H9 (cell line): ENCODE data around the gene CCDC137. TPM values are rescaled to one million over a fixed set of nuclear protein-coding genes. Genes with fewer than 3 reads are reported as not detected.

ENCODE experiments used
- DNase-seq: peaks from one replicate; pipeline ENCODE4 v3.0.0-alpha.2; 2017
- H2AFZ ChIP-seq: one replicate; pipeline ENCODE4 v1.6.1; 2013; ENCODE audit warnings: mild to moderate bottlenecking, low read length, control low read depth, moderate library complexity
- H2AK5ac ChIP-seq: 2 replicates; pipeline ENCODE4 v1.6.1; 2013; ENCODE audit warnings: low read length, control low read depth, mixed read lengths; ENCODE audit not compliant: insufficient read length
- H2BK120ac ChIP-seq: one replicate; pipeline ENCODE4 v1.6.1; 2013; ENCODE audit warnings: low read depth, mild to moderate bottlenecking, low read length, control low read depth, inconsistent platforms; ENCODE audit not compliant: poor library complexity, severe bottlenecking
- H2BK12ac ChIP-seq: 2 replicates; pipeline ENCODE4 v1.6.1; 2013; ENCODE audit warnings: low read length, control low read depth, mixed read lengths, low read depth; ENCODE audit not compliant: insufficient read length
- H2BK15ac ChIP-seq: 2 replicates; pipeline ENCODE4 v1.6.1; 2013; ENCODE audit warnings: low read depth, low read length, control low read depth
- H2BK20ac ChIP-seq: one replicate; pipeline ENCODE4 v1.6.1; 2013; ENCODE audit warnings: low read depth, mild to moderate bottlenecking, low read length, control low read depth, inconsistent platforms; ENCODE audit not compliant: poor library complexity, severe bottlenecking
- H2BK5ac ChIP-seq: 2 replicates; pipeline ENCODE4 v1.6.1; 2013; ENCODE audit warnings: low read length, control low read depth, mixed read lengths; ENCODE audit not compliant: insufficient read length
- H3K14ac ChIP-seq: 2 replicates; pipeline ENCODE4 v1.6.1; 2013; ENCODE audit warnings: low read length, control low read depth; ENCODE audit not compliant: insufficient read depth
- H3K18ac ChIP-seq: 2 replicates; pipeline ENCODE4 v1.6.1; 2013; ENCODE audit warnings: low read depth, mild to moderate bottlenecking, mixed read lengths, low read length, control low read depth; ENCODE audit not compliant: insufficient read length
- H3K23ac ChIP-seq: 2 replicates; pipeline ENCODE4 v1.6.1; 2013; ENCODE audit warnings: low read length, control low read depth, mixed read lengths, low read depth; ENCODE audit not compliant: insufficient read length
- H3K23me2 ChIP-seq: 2 replicates; pipeline ENCODE4 v1.6.1; 2013; ENCODE audit warnings: low read depth, mild to moderate bottlenecking, mixed read lengths, low read length, control low read depth; ENCODE audit not compliant: insufficient read length, poor library complexity, severe bottlenecking
- H3K27ac ChIP-seq: 2 replicates; pipeline ENCODE4 v1.5.1; 2013; ENCODE audit warnings: low read length, control low read depth, mixed read lengths, low read depth; ENCODE audit not compliant: insufficient read length
- H3K27me3 ChIP-seq: 2 replicates; pipeline ENCODE4 v1.6.1; 2013; ENCODE audit warnings: low read length, control low read depth, inconsistent platforms; ENCODE audit not compliant: insufficient read depth
- H3K4ac ChIP-seq: 2 replicates; pipeline ENCODE4 v1.6.1; 2013; ENCODE audit warnings: low read depth, mild to moderate bottlenecking, control low read depth, inconsistent platforms, low read length, moderate library complexity
- H3K4me1 ChIP-seq: 2 replicates; pipeline ENCODE4 v1.6.1; 2013; ENCODE audit warnings: low read length, control low read depth, inconsistent platforms; ENCODE audit not compliant: insufficient read depth
- H3K4me2 ChIP-seq: 2 replicates; pipeline ENCODE4 v1.6.1; 2013; ENCODE audit warnings: low read length, control low read depth, mixed read lengths; ENCODE audit not compliant: insufficient read length, insufficient read depth
- H3K56ac ChIP-seq: 2 replicates; pipeline ENCODE4 v1.6.1; 2013; ENCODE audit warnings: low read depth, mild to moderate bottlenecking, mixed read lengths, low read length, control low read depth; ENCODE audit not compliant: insufficient read length
- H3K79me1 ChIP-seq: 2 replicates; pipeline ENCODE4 v1.6.1; 2013; ENCODE audit warnings: low read depth, mild to moderate bottlenecking, moderate library complexity, low read length, control low read depth, inconsistent platforms; ENCODE audit not compliant: insufficient read depth, poor library complexity, severe bottlenecking
- H3K79me2 ChIP-seq: 2 replicates; pipeline ENCODE4 v1.6.1; 2013; ENCODE audit warnings: low read length, control low read depth, inconsistent platforms; ENCODE audit not compliant: insufficient read depth
- H3K9ac ChIP-seq: 2 replicates; pipeline ENCODE4 v1.6.1; 2013; ENCODE audit warnings: low read length, control low read depth, mixed read lengths; ENCODE audit not compliant: insufficient read length; ENCODE audit errors: extremely low read depth
- H3K9me3 ChIP-seq: one replicate; pipeline ENCODE4 v1.6.1; 2013; ENCODE audit warnings: low read depth, low read length, inconsistent platforms; ENCODE audit not compliant: control insufficient read depth
- H3T11ph ChIP-seq: one replicate; pipeline ENCODE4 v1.6.1; 2013; ENCODE audit warnings: mild to moderate bottlenecking, low read length, control low read depth, inconsistent platforms
- H4K20me1 ChIP-seq: one replicate; pipeline ENCODE4 v1.6.1; 2013; ENCODE audit not compliant: control insufficient read depth, insufficient read length, insufficient read depth
- H4K5ac ChIP-seq: 2 replicates; pipeline ENCODE4 v1.6.1; 2013; ENCODE audit warnings: low read depth, mild to moderate bottlenecking, mixed read lengths, low read length, control low read depth; ENCODE audit not compliant: insufficient read length
- H4K8ac ChIP-seq: replicated peaks from 2 replicates; pipeline ENCODE4 v1.6.1; 2013; ENCODE audit warnings: low read length, control low read depth, mixed read lengths, low read depth; ENCODE audit not compliant: insufficient read length
- H4K91ac ChIP-seq: 2 replicates; pipeline ENCODE4 v1.6.1; 2013; ENCODE audit warnings: low read depth, mild to moderate bottlenecking, moderate library complexity, mixed read lengths, low read length, control low read depth; ENCODE audit not compliant: insufficient read length
- H3K27ac Mint-ChIP-seq, 3 experiments: 2 replicates in 2 of 3; 3 replicates in 1 of 3; pipeline ENCODE4 v1.8.0; 2020 to 2021; ENCODE audit warnings: mixed read lengths in 3 of 3, mild to moderate bottlenecking in 1 of 3, moderate library complexity in 1 of 3
- H3K27me3 Mint-ChIP-seq: 2 replicates; pipeline ENCODE4 v1.8.0; 2021; ENCODE audit warnings: low read depth, mild to moderate bottlenecking, moderate library complexity, mixed read lengths
- H3K36me3 Mint-ChIP-seq, 3 experiments: 2 replicates in 2 of 3; 3 replicates in 1 of 3; pipeline ENCODE4 v1.8.0; 2020 to 2021; ENCODE audit warnings: low read depth in 3 of 3, mixed read lengths in 3 of 3; ENCODE audit not compliant: insufficient read depth in 1 of 3
- H3K4me1 Mint-ChIP-seq, 2 experiments: 2 replicates each; pipeline ENCODE4 v1.8.0; 2020; ENCODE audit warnings: mixed read lengths in 2 of 2
- H3K4me3 Mint-ChIP-seq, 2 experiments: 2 replicates in 1 of 2; 3 replicates in 1 of 2; pipeline ENCODE4 v1.8.0; 2020 to 2021; ENCODE audit warnings: mild to moderate bottlenecking in 2 of 2, mixed read lengths in 2 of 2, moderate library complexity in 1 of 2
- H3K9me3 Mint-ChIP-seq, 2 experiments: 2 replicates in 1 of 2; 3 replicates in 1 of 2; pipeline ENCODE4 v1.8.0; 2020; ENCODE audit warnings: mild to moderate bottlenecking in 2 of 2, mixed read lengths in 2 of 2, moderate library complexity in 1 of 2
- WGBS: extraction: QIAGEN DNeasy Blood & Tissue Kit; methylation state at CpG from one replicate; pipeline ENCODE4 v1.1.7; 2013; ENCODE audit warnings: missing lambda C conversion rate, low lambda C conversion rate, mixed read lengths; ENCODE audit not compliant: insufficient read length; ENCODE audit errors: extremely low coverage; 5-methylcytosine and 5-hydroxymethylcytosine counted together
- total RNA-seq: library from RNA; stranded (reverse); gene quantifications from 2 replicates; pipeline ENCODE4 v1.2.1, GENCODE V29; 2021
- TF ChIP-seq, protein P1 (sequence below): fragments of 200-600 bp; sonication (generic); conservative IDR thresholded peaks from 3 replicates; pipeline ENCODE4 v1.8.0; 2021; ENCODE audit warnings: antibody characterized with exemption, mild to moderate bottlenecking

The CCDC137 gene
- total RNA-seq, 1 experiment from 2014 or later, result 60.8 TPM

DNA sequence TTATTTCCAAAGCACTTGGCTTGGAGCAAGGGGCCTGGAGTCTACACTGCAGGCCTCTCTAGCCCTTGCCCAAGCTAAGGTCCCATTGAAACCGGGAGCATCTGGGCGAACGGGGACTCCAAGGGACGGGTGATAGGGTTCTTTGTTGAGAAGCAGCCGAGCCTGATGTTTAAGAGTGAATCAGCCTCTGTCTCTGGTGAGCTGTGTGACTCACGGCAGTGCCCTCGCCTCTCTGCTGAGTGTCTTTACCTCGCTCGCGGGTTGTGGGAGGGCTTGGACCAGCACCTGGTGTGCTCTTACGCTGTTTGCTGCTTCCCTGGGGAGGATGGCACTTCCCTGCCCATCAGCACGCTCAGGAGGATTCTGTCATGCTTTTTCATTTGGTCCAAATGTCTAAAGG is 18.6 kb downstream of the CCDC137 start:
- peaks cover 14 to 20% of the 10 kb centered on the region in 2 experiments for H3K4me1 Mint-ChIP-seq
- H2AK5ac ChIP-seq, result no peak overlapping the region
- H2BK12ac ChIP-seq, result no peak overlapping the region
- H3K9me3 Mint-ChIP-seq, result no peaks in the 10 kb centered on the region
- no peak overlapping the region for H2AFZ ChIP-seq
- peak overlapping the region; percentile 3 for H3K9ac ChIP-seq
- H2BK5ac ChIP-seq, result no peak overlapping the region
- H4K91ac ChIP-seq, result no peak overlapping the region
- H3K56ac ChIP-seq, result no peak overlapping the region
- peak overlapping the region in 1 of 3 experiments; percentile 87; a peak in 1 of 7 replicates for H3K27ac Mint-ChIP-seq
- H3K4ac ChIP-seq, result no peak overlapping the region
- TF ChIP-seq, protein P1, sequence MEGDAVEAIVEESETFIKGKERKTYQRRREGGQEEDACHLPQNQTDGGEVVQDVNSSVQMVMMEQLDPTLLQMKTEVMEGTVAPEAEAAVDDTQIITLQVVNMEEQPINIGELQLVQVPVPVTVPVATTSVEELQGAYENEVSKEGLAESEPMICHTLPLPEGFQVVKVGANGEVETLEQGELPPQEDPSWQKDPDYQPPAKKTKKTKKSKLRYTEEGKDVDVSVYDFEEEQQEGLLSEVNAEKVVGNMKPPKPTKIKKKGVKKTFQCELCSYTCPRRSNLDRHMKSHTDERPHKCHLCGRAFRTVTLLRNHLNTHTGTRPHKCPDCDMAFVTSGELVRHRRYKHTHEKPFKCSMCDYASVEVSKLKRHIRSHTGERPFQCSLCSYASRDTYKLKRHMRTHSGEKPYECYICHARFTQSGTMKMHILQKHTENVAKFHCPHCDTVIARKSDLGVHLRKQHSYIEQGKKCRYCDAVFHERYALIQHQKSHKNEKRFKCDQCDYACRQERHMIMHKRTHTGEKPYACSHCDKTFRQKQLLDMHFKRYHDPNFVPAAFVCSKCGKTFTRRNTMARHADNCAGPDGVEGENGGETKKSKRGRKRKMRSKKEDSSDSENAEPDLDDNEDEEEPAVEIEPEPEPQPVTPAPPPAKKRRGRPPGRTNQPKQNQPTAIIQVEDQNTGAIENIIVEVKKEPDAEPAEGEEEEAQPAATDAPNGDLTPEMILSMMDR, result no peak
- H3K36me3 Mint-ChIP-seq, result peaks cover 28 to 55% (median 51%) of the 10 kb centered on the region in 3 experiments
- no peaks in the 10 kb centered on the region for H3K9me3 ChIP-seq
- H4K20me1 ChIP-seq, result no peaks in the 10 kb centered on the region
- H3K27me3 ChIP-seq, result no peaks in the 10 kb centered on the region
- no peak overlapping the region for H2BK20ac ChIP-seq
- peaks cover 11% of the 10 kb centered on the region; the same call in 1 of the 2 replicates for H3K79me2 ChIP-seq
- no peak overlapping the region for H3K27ac ChIP-seq
- H2BK15ac ChIP-seq, result no peak overlapping the region
- no peak overlapping the region for H4K5ac ChIP-seq
- H3K23ac ChIP-seq, result no peak overlapping the region
- peaks cover 10% of the 10 kb centered on the region for H3K23me2 ChIP-seq
- no peak overlapping the region; the same call in 1 of the 2 replicates for H3K14ac ChIP-seq
- H3K4me2 ChIP-seq, result peak overlapping the region; percentile 92
- no peaks in the 10 kb centered on the region for H3K4me1 ChIP-seq
- H2BK120ac ChIP-seq, result no peak overlapping the region
- peaks cover 8% of the 10 kb centered on the region for H3K79me1 ChIP-seq
- DNase-seq, result no peak
- no peak overlapping the region for H3K18ac ChIP-seq
- H4K8ac ChIP-seq, result no peak overlapping the region
- no CpG with 5 or more reads among the region's 12 CpGs for WGBS
- H3K4me3 Mint-ChIP-seq, result peak overlapping the region; percentile 86 to 89
- H3K27me3 Mint-ChIP-seq, result no peaks in the 10 kb centered on the region
- H3T11ph ChIP-seq, result no peak overlapping the region
